ENCODE data around the gene PTPRK.

- TF ChIP-seq CTCF (optimal IDR thresholded peaks at IDR 0.05 in 1 of 3, IDR thresholded peaks at IDR 0.05 in 1 of 3, conservative IDR thresholded peaks at IDR 0.05 in 1 of 3; ENCODE audit: extremely low read depth in 1 of 3, insufficient read depth in 2 of 3, low read length in 3 of 3) (no peak), EZH2 (IDR thresholded peaks at IDR 0.05; ENCODE audit: low read length) (no peak)
Observed at GRCh38 chr6:128188678-128189077, 331.7 kb downstream of the PTPRK start.

All from keratinocyte (primary cell).